Activated naive CD8-positive, alpha-beta T cell treated with anti-CD3 and anti-CD28 coated beads for 36 hours (primary cell): ENCODE results near the gene ACADM. TPM values are rescaled to one million over a fixed set of nuclear protein-coding genes. Genes with fewer than 3 reads are reported as not detected.
A peak's percentile ranks its signal among the peaks of the same experiment; 100 is the strongest.
"Not testable (repeated sequence)": the region's sequence is repeated elsewhere in the genome, so short reads cannot be mapped to it uniquely, and the experiment has no call there.

Experiments
- DNase-seq: peaks from one replicate; pipeline ENCODE4 v3.0.0; 2021
- H3K27ac Mint-ChIP-seq: one replicate; pipeline ENCODE4 v1.8.0; 2022; ENCODE audit warnings: mild to moderate bottlenecking, moderate library complexity, mixed read lengths
- H3K27me3 Mint-ChIP-seq: one replicate; pipeline ENCODE4 v1.8.0; 2022; ENCODE audit warnings: mild to moderate bottlenecking, mixed read lengths
- H3K36me3 Mint-ChIP-seq: one replicate; pipeline ENCODE4 v1.8.0; 2021; ENCODE audit warnings: mild to moderate bottlenecking, mixed read lengths
- H3K4me1 Mint-ChIP-seq: one replicate; pipeline ENCODE4 v1.8.0; 2021; ENCODE audit warnings: mixed read lengths
- H3K4me3 Mint-ChIP-seq: one replicate; pipeline ENCODE4 v1.8.0; 2022; ENCODE audit warnings: mild to moderate bottlenecking, moderate library complexity, mixed read lengths
- H3K9me3 Mint-ChIP-seq: one replicate; pipeline ENCODE4 v1.8.0; 2022; ENCODE audit warnings: mixed read lengths
- total RNA-seq, 2 experiments: library from RNA; stranded (reverse); gene quantifications; one replicate each; pipeline ENCODE4 v1.2.3, GENCODE V29; 2021

Gene ACADM
- total RNA-seq, 2 experiments from 2014 or later = 57.2 to 57.4 TPM

- no peaks in the 10 kb centered on the region for H3K27me3 Mint-ChIP-seq
- H3K27ac Mint-ChIP-seq = no peak overlapping the region
- DNase-seq = no peak
- H3K9me3 Mint-ChIP-seq = no peaks in the 10 kb centered on the region
- H3K4me1 Mint-ChIP-seq = no peaks in the 10 kb centered on the region
- no peaks in the 10 kb centered on the region for H3K36me3 Mint-ChIP-seq
- no peak overlapping the region for H3K4me3 Mint-ChIP-seq
Measured at GRCh38 chr1:75768016-75768415, 43.5 kb downstream of the ACADM start.

DNA sequence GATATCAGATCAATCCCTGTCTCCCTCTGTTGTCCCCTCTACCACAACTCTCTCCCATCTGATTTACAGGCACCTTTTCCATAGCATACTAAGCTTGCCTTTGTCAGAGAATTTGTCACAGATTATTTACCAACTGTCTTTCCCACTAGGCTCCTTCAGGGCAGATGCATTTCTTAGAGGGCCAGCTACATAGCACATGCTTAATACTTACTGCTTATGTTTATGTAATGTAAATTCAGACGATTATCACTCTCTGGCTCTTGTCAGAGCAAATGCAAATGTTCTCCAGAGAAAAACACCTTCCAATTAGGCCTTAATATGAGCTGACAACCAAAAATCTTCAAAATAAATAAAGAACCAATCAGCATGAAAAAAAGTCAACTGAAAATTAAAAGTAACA lies 46.3 kb downstream of the ACADM start:
- Mint-ChIP-seq H3K27me3 (no peaks in the 10 kb centered on the region), H3K36me3 (no peaks in the 10 kb centered on the region), H3K9me3 (no peaks in the 10 kb centered on the region), H3K27ac (no peak overlapping the region), H3K4me3 (no peak overlapping the region), H3K4me1 (no peaks in the 10 kb centered on the region)
- no peak for DNase-seq

GRCh38 chr1:75771978-75772377 lies 47.5 kb downstream of the ACADM start:
- H3K9me3 Mint-ChIP-seq = no peaks in the 10 kb centered on the region
- no peaks in the 10 kb centered on the region for H3K4me1 Mint-ChIP-seq
- H3K36me3 Mint-ChIP-seq = no peaks in the 10 kb centered on the region
- no peak overlapping the region for H3K27ac Mint-ChIP-seq
- no peaks in the 10 kb centered on the region for H3K27me3 Mint-ChIP-seq
- no peak for DNase-seq
- no peak overlapping the region for H3K4me3 Mint-ChIP-seq

- H3K27me3 Mint-ChIP-seq, H3K4me3 Mint-ChIP-seq, H3K4me1 Mint-ChIP-seq, DNase-seq, H3K36me3 Mint-ChIP-seq, H3K27ac Mint-ChIP-seq, H3K9me3 Mint-ChIP-seq: not testable (repeated sequence)
Measured at GRCh38 chr1:75777812-75778211, 53.3 kb downstream of the ACADM start.

- not testable (repeated sequence) for H3K4me1 Mint-ChIP-seq, H3K36me3 Mint-ChIP-seq, DNase-seq, H3K9me3 Mint-ChIP-seq, H3K4me3 Mint-ChIP-seq, H3K27ac Mint-ChIP-seq, H3K27me3 Mint-ChIP-seq
Measured at GRCh38 chr1:75778694-75779093, 54.2 kb downstream of the ACADM start.

DNA sequence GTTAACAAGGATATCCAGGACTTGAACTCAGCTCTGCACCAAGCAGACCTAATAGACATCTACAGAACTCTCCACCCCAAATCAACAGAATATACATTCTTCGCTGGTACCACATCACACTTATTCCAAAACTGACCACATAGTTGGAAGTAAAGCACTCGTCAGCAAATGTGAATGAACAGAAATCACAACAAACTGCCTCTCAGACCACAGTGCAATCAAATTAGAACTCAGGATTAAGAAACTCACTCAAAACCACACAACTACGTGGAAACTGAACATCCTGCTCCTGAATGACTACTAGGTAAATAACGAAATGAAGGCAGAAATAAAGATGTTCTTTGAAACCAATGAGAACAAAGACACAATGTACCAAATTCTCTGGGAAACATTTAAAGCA lies 55.7 kb downstream of the ACADM start:
- H3K9me3 Mint-ChIP-seq, H3K36me3 Mint-ChIP-seq, H3K27me3 Mint-ChIP-seq, DNase-seq, H3K4me3 Mint-ChIP-seq, H3K4me1 Mint-ChIP-seq, H3K27ac Mint-ChIP-seq: not testable (repeated sequence)

- not testable (repeated sequence) for H3K4me1 Mint-ChIP-seq, H3K9me3 Mint-ChIP-seq, DNase-seq, H3K4me3 Mint-ChIP-seq, H3K27ac Mint-ChIP-seq
- Mint-ChIP-seq H3K27me3 (peaks cover 11% of the 10 kb centered on the region), H3K36me3 (peaks cover 37% of the 10 kb centered on the region)
Measured at GRCh38 chr1:75783920-75784319, 59.4 kb downstream of the ACADM start.

DNA sequence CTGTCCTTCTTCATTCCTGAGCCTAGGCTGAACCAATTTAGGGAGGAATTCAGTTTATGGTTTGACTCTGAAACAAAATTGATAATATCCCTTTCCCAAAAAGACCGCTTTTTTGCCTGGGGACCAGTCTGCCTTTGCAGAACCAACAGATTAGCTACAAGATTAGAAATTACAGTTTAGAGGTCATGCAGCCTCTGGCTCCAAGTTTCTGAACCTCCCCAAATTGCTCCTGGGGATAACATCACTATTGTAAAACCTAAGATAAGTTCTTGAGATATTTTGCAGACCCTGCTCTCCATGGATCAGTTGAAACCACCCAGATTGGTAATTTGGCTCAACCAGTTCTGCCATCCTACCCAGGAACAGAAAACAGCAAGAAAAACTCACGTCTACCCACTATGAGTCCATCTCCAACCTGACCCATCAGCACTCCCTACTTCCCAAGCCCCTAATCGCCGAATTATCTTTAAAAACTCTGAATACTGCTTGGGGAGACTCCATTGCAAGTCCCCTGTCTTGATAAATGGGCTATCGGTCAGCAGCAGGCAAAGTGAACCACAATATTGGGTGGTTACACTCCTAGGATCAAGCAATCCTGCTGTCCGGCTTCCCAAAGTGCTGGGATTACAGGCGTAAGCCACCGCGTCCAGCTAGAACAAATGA lies 60.9 kb downstream of the ACADM start:
- peak overlapping the region; percentile 98 for H3K27ac Mint-ChIP-seq
- H3K36me3 Mint-ChIP-seq = peaks cover 51% of the 10 kb centered on the region
- peaks cover 16% of the 10 kb centered on the region for H3K4me1 Mint-ChIP-seq
- DNase-seq = peak; percentile 14
- peaks cover 12% of the 10 kb centered on the region for H3K27me3 Mint-ChIP-seq
- H3K4me3 Mint-ChIP-seq = peak overlapping the region; percentile 98
- H3K9me3 Mint-ChIP-seq = peaks cover 3% of the 10 kb centered on the region

DNA sequence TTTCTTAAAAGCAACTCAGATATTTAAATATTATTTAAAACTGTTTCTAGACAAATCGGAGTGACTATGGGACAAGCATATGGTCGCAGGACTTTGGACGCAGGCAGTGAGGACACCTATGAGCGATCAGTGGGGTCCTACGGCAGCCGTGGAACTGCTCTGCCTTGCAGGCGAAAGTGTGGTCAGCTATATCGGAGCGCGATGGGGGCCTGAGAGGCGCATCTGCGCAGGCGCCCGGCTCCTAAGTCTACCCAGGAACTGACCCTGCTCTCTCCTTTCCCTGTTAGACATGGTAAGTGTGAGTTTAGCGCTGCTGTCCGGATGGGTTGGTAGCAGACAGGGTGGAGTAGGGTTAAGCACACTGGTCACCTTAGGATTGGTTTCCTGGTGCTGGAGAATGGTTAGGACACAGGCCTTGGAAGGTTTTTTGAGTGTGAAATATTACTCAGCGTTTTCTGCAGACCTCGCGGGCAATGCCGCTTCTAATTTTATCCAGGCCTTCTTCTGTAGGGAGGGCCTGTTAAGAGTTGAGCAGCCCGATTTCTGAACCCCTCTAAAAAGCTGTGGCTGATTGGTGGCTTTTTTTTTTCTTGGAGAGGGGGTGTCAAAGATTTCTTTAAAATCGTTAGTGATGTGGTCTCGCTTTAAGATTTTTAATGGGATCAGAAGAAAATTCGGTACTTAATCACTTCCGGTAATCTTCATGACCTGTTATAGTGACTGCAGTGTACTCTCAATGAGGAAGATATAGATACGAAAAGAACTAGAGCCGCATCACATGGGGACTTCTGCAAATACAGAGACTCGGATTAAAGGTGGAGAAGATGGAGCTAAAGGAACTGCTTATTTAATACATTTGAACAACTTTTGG lies 61.7 kb downstream of the ACADM start, which contains the start of gene RABGGTB:
RABGGTB (plus strand) TSS at position 274 of the 871 bp plus-strand sequence; CDS start at position 290, 16 bp downstream.
- Mint-ChIP-seq H3K36me3 (peaks cover 58% of the 10 kb centered on the region), H3K4me3 (peak within 1 kb of the TSS; percentile 98), H3K27me3 (peaks cover 11% of the 10 kb centered on the region), H3K9me3 (peaks cover 1% of the 10 kb centered on the region), H3K4me1 (peaks cover 21% of the 10 kb centered on the region), H3K27ac (peak within 1 kb of the TSS; percentile 98)
- DNase-seq = peak; percentile 94

GRCh38 chr1:75786901-75787493 lies 62.5 kb downstream of the ACADM start:
- Mint-ChIP-seq H3K4me1 (peaks cover 27% of the 10 kb centered on the region), H3K36me3 (peaks cover 65% of the 10 kb centered on the region), H3K27me3 (peaks cover 6% of the 10 kb centered on the region), H3K4me3 (peak overlapping the region; percentile 98), H3K9me3 (peaks cover 1% of the 10 kb centered on the region), H3K27ac (peak overlapping the region; percentile 98)
- DNase-seq = no peak

DNA sequence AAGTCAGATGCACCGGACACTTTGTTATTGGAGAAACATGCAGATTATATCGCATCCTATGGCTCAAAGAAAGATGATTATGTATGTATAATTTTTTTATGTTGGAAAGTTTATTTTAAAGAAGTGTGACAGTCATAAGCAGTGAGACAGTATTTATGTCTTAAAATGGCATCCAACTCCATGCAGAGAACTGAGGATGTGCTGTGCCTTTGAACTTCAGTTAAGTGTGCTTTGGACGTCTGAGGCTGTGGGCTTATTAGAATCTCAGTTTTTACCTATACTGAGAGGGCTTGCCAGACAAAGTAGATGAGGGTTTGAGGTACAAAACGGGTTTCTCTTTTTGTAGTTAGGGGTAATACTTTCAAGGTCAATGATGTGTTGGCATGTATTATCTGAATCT lies 63.0 kb downstream of the ACADM start:
- Mint-ChIP-seq H3K36me3 (peaks cover 70% of the 10 kb centered on the region), H3K4me1 (peaks cover 30% of the 10 kb centered on the region), H3K9me3 (peaks cover 1% of the 10 kb centered on the region), H3K4me3 (peak overlapping the region; percentile 98), H3K27ac (peak overlapping the region; percentile 98), H3K27me3 (peaks cover 6% of the 10 kb centered on the region)
- no peak for DNase-seq

- no peak for DNase-seq
- Mint-ChIP-seq H3K4me3 (peak overlapping the region; percentile 98), H3K36me3 (peaks cover 86% of the 10 kb centered on the region), H3K4me1 (peaks cover 42% of the 10 kb centered on the region), H3K27ac (peak overlapping the region; percentile 93), H3K27me3 (peaks cover 6% of the 10 kb centered on the region), H3K9me3 (no peaks in the 10 kb centered on the region)
Measured at GRCh38 chr1:75789988-75790387, 65.5 kb downstream of the ACADM start.

GRCh38 chr1:75791022-75791421 lies 66.5 kb downstream of the ACADM start:
- Mint-ChIP-seq H3K4me1 (peaks cover 38% of the 10 kb centered on the region), H3K4me3 (peak overlapping the region; percentile 98), H3K27me3 (peaks cover 5% of the 10 kb centered on the region), H3K27ac (peak overlapping the region; percentile 93), H3K36me3 (peaks cover 90% of the 10 kb centered on the region), H3K9me3 (no peaks in the 10 kb centered on the region)
- DNase-seq = no peak

DNA sequence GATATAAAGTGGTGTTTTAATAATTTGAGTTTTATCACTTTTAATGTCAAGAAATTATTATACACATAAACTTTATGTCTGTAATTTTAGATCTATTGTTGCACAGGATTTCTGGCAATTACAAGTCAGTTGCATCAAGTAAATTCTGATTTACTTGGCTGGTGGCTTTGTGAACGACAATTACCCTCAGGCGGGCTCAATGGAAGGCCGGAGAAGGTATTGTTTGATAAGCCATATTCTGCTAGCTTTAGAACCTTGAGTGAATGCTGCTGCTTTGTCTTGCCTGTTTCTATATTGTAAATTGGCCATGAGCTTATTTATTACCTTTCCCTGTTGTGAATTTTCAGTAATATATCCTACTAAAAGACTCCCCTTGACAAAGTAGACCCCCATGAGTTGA lies 67.6 kb downstream of the ACADM start:
- no peak for DNase-seq
- Mint-ChIP-seq H3K4me3 (peak overlapping the region; percentile 98), H3K27ac (peak overlapping the region; percentile 93), H3K36me3 (peaks cover 81% of the 10 kb centered on the region), H3K9me3 (no peaks in the 10 kb centered on the region), H3K27me3 (peaks cover 6% of the 10 kb centered on the region), H3K4me1 (peaks cover 40% of the 10 kb centered on the region)

DNA sequence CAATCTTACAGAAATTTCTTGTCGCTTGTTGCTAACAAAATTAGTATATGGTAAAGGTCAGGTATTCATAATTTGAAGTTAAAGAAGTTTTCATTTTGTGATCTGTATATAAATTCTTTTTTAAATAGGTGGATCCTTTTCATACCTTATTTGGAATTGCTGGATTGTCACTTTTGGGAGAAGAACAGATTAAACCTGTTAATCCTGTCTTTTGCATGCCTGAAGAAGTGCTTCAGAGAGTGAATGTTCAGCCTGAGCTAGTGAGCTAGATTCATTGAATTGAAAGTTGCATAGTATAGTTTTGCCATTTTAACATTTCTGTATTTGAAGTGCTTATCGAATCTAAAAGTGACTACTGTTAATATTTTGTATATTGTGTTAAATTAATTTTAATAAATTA lies 69.9 kb downstream of the ACADM start:
- Mint-ChIP-seq H3K36me3 (peaks cover 63% of the 10 kb centered on the region), H3K4me1 (peaks cover 39% of the 10 kb centered on the region), H3K4me3 (peak overlapping the region; percentile 18), H3K27ac (peak overlapping the region; percentile 71), H3K9me3 (no peaks in the 10 kb centered on the region), H3K27me3 (peaks cover 6% of the 10 kb centered on the region)
- DNase-seq = no peak
